Spleen (tissue), 11 donors: Measurements from ENCODE around the gene HPSE2. TPM values are rescaled to one million over a fixed set of nuclear protein-coding genes. Genes with fewer than 3 reads are reported as not detected.

Experiments
- DNase-seq: peaks from one replicate; pipeline ENCODE4 v3.0.0-alpha.2; 2020
- H3K27ac ChIP-seq, 8 donors: fragments of 200-600 bp; sonication (generic) in 7 of 8; 1 replicate in 4 of 8; 2 replicates in 4 of 8; pipeline versions ENCODE4 v1.5.0 to v1.8.0; 2016 to 2021; ENCODE audit warnings: inconsistent platforms in 4 of 8, mild to moderate bottlenecking in 4 of 8, moderate library complexity in 1 of 8
- H3K27me3 ChIP-seq, 7 donors: fragments of 200-600 bp; sonication (generic) in 6 of 7; replicated peaks in 1 of 7; 1 replicate in 4 of 7; 2 replicates in 3 of 7; pipeline versions ENCODE4 v1.5.0 to v1.8.0; 2016 to 2021; ENCODE audit warnings: inconsistent platforms in 3 of 7, mild to moderate bottlenecking in 1 of 7
- H3K36me3 ChIP-seq, 6 donors: fragments of 200-600 bp; sonication (generic) in 5 of 6; 1 replicate in 4 of 6; 2 replicates in 2 of 6; pipeline versions ENCODE4 v1.5.0 to v1.8.0; 2016 to 2021; ENCODE audit warnings: inconsistent platforms in 2 of 6
- H3K4me1 ChIP-seq, 6 donors: fragments of 200-600 bp; sonication (generic) in 5 of 6; 1 replicate in 3 of 6; 2 replicates in 3 of 6; pipeline versions ENCODE4 v1.5.0 to v1.8.0; 2016 to 2021; ENCODE audit warnings: inconsistent platforms in 3 of 6
- H3K4me3 ChIP-seq, 8 donors: fragments of 200-600 bp; sonication (generic) in 7 of 8; 1 replicate in 4 of 8; 2 replicates in 4 of 8; pipeline versions ENCODE4 v1.5.0 to v1.8.0; 2016 to 2021; ENCODE audit warnings: inconsistent platforms in 4 of 8, mild to moderate bottlenecking in 4 of 8, moderate library complexity in 2 of 8
- H3K9me3 ChIP-seq, 8 donors: fragments of 200-600 bp; sonication (generic) in 7 of 8; 1 replicate in 4 of 8; 2 replicates in 4 of 8; pipeline versions ENCODE4 v1.5.0 to v1.8.0; 2016 to 2021; ENCODE audit warnings: inconsistent platforms in 4 of 8
- POLR2A ChIP-seq, 3 donors: fragments of 450-650 bp; IDR thresholded peaks; one replicate each; pipeline ENCODE4 v1.5.1; 2017; ENCODE audit warnings: antibody characterized with exemption in 3 of 3, mild to moderate bottlenecking in 1 of 3
- POLR2AphosphoS5 ChIP-seq, 3 donors: sonication (generic); formaldehyde crosslinking; IDR thresholded peaks; one replicate each; pipeline ENCODE4 v1.5.1; 2017; ENCODE audit warnings: antibody characterized with exemption in 3 of 3
- WGBS, 5 donors: extraction: QIAGEN DNeasy Blood & Tissue Kit in 3 of 5; methylation state at CpG; one replicate each; pipeline versions ENCODE4 v1.1.5 to v1.1.7; 2013 to 2018; 5-methylcytosine and 5-hydroxymethylcytosine counted together
- intact Hi-C: fragments of 100-400 bp; cut with DNase I; formaldehyde crosslinking; loops from one replicate; pipeline ENCODE4 v1.15.0; 2023; ENCODE audit warnings: low total_unique reads
- polyA plus RNA-seq, 3 donors: library from polyadenylated mRNA; stranded (reverse); fragments of 200-250 nt; gene quantifications; one replicate each; pipeline ENCODE4 v1.2.1, GENCODE V29; 2013
- total RNA-seq, 7 donors: library from RNA; depleted of rRNA in 3 of 7; stranded (reverse); fragments of >200 nt in 3 of 7; fragmentation: NEBNext Ultra II Directional in 4 of 7; extraction: Animal tissue kit (Norgen Biotek cat#: 25700) in 4 of 7; gene quantifications; one replicate each; pipeline versions ENCODE4 v1.1.0 to v1.2.1, GENCODE V29; 2016 to 2021
- TF ChIP-seq, protein P1 (sequence below), 11 experiments: fragments of 200-600 bp in 7 of 11; fragments of 450-650 bp in 4 of 11; sonication (generic) in 4 of 11; IDR thresholded peaks in 8 of 11; conservative IDR thresholded peaks in 3 of 11; 1 replicate in 7 of 11; 2 replicates in 4 of 11; pipeline versions ENCODE4 v1.4.0 to v1.8.0; 2016 to 2021; ENCODE audit warnings: antibody characterized with exemption in 11 of 11, inconsistent platforms in 4 of 11, mild to moderate bottlenecking in 1 of 11
- donor health status: healthy with polysubstance abuse.
- donor health status: DM: no; HTN: no; CAD: no; lungs with moderate emphysema.
- donor health status: DM: no; HTN: no; CAD: no.
- donor health status: Bipolar disorder and iron deficiency.
- donor health status: healthy.
- donor health status: DM: no; HTN: no; CAD: no.
- donor health status: DM: yes; HTN: yes; CAD: no.

The HPSE2 gene
- total and polyA plus RNA-seq, 10 donors: 0.02 to 0.64 (median 0.03) TPM; not detected in 5

DNA sequence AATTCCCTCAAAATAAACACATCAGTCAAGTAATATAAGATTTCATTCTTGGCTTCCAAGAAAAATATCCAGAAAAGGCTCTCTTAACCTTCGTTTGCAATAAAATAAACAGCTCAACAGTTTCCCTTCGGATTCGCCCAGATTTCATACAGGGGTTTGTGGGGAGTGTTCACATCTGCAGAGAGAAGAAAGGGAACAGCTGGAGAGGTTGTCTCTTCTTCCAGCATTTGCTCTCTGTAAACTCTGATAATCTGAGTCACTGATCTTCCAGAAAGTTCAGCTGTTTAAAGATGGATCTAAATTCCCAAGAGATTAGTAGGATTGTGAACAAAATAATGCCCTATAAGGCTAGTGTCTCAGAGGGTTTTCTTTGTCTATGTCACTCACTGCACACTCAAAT, 277.9 kb downstream of the HPSE2 start:
- no peak for DNase-seq
- Histone ChIP-seq H3K27me3 (peaks cover 0 to 4% (median 0%) of the 10 kb centered on the region in 7 donors), H3K9me3 (no peaks in the 10 kb centered on the region), H3K27ac (no peak overlapping the region), H3K36me3 (no peaks in the 10 kb centered on the region), H3K4me3 (no peak overlapping the region), H3K4me1 (no peaks in the 10 kb centered on the region)
- intact Hi-C loops: no loop called here
- 53 to 63% (median 59%) methylated on average over 3 of the region's 3 CpGs for WGBS, 5 donors
- TF ChIP-seq POLR2A (IDR thresholded peaks at IDR 0.05) (no peak), POLR2AphosphoS5 (IDR thresholded peaks at IDR 0.05) (no peak)
- TF ChIP-seq, protein P1, sequence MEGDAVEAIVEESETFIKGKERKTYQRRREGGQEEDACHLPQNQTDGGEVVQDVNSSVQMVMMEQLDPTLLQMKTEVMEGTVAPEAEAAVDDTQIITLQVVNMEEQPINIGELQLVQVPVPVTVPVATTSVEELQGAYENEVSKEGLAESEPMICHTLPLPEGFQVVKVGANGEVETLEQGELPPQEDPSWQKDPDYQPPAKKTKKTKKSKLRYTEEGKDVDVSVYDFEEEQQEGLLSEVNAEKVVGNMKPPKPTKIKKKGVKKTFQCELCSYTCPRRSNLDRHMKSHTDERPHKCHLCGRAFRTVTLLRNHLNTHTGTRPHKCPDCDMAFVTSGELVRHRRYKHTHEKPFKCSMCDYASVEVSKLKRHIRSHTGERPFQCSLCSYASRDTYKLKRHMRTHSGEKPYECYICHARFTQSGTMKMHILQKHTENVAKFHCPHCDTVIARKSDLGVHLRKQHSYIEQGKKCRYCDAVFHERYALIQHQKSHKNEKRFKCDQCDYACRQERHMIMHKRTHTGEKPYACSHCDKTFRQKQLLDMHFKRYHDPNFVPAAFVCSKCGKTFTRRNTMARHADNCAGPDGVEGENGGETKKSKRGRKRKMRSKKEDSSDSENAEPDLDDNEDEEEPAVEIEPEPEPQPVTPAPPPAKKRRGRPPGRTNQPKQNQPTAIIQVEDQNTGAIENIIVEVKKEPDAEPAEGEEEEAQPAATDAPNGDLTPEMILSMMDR (IDR thresholded peaks at IDR 0.05 in 8 of 11, conservative IDR thresholded peaks at IDR 0.05 in 3 of 11): no peak

DNA sequence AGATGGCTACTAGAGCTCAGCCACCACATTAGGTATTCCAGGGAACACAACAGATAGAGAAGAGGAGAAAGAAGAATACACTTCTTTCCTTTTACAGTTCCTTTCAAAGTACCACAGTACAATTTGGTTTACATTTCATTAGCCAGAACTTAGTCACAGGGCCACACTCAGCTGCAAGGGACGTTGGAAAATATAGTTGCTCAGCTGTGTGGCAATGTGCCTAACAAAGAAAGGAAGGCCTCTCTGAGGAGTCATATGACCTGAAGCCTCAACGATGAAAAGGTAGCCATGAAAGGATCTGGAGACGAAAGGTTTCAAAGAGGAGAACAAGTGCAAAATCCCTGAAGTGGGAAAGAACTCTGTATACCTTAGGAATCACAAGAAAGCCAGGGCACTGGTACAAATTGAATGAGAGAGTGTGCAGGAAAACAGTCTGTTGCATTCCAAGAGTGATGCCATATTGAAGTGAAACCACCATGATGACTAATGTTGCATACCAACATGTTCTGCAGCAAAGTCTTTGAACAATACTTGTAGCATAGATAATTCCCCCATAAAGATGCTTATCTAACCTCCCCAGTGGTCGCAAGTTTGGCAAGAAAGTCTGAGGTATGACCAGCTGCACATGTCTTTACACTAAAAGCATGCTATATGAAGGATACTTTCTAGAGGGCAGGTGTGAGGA, 278.9 kb downstream of the HPSE2 start:
- TF ChIP-seq POLR2A (IDR thresholded peaks at IDR 0.05): no peak
- TF ChIP-seq, protein P1 (IDR thresholded peaks at IDR 0.05 in 8 of 11, conservative IDR thresholded peaks at IDR 0.05 in 3 of 11): no peak
- no peak for TF ChIP-seq POLR2AphosphoS5 (IDR thresholded peaks at IDR 0.05)
- 71 to 86% (median 81%) methylated on average over 4 of the region's 4 CpGs for WGBS, 5 donors

DNA sequence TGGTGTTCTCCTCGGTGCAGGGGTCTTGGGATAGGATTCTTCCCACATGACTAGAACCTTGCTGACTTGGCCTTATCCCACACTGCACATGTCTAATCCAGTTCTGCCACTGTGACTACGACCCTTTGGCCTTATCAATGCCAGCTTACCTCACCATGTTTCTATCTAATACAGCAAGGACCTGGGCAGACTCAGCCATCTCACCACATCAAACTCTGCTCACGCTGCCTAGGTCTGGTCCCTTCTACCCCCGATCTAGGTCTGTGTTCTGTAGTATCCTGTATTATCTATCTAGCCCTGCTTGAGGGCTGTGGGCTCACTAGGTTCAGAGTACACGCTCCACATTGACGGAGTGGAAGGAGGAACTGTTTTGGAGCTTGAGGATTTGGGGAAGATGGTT, 282.4 kb downstream of the HPSE2 start:
- DNase-seq: no peak
- TF ChIP-seq POLR2AphosphoS5 (IDR thresholded peaks at IDR 0.05) (no peak), POLR2A (IDR thresholded peaks at IDR 0.05) (no peak)
- TF ChIP-seq, protein P1 (IDR thresholded peaks at IDR 0.05 in 8 of 11, conservative IDR thresholded peaks at IDR 0.05 in 3 of 11): no peak
- no peak overlapping the region for H3K27ac ChIP-seq
- no peaks in the 10 kb centered on the region for H3K4me1 ChIP-seq
- no peak overlapping the region for H3K4me3 ChIP-seq
- intact Hi-C loops: no loop called here
- H3K9me3 ChIP-seq: no peaks in the 10 kb centered on the region
- H3K27me3 ChIP-seq: peaks cover 0 to 6% (median 0%) of the 10 kb centered on the region in 7 donors
- 78 to 89% (median 82%) methylated on average over 6 of the region's 6 CpGs for WGBS, 5 donors
- no peaks in the 10 kb centered on the region for H3K36me3 ChIP-seq

More for the DNA sequence above, 278.9 kb downstream of the HPSE2 start:
- Histone ChIP-seq H3K9me3 (no peaks in the 10 kb centered on the region), H3K4me1 (no peaks in the 10 kb centered on the region), H3K27ac (no peak overlapping the region), H3K36me3 (no peaks in the 10 kb centered on the region), H3K4me3 (no peak overlapping the region), H3K27me3 (peaks cover 0 to 6% (median 0%) of the 10 kb centered on the region in 7 donors)
- DNase-seq: no peak
- intact Hi-C loops: no loop called here

DNA sequence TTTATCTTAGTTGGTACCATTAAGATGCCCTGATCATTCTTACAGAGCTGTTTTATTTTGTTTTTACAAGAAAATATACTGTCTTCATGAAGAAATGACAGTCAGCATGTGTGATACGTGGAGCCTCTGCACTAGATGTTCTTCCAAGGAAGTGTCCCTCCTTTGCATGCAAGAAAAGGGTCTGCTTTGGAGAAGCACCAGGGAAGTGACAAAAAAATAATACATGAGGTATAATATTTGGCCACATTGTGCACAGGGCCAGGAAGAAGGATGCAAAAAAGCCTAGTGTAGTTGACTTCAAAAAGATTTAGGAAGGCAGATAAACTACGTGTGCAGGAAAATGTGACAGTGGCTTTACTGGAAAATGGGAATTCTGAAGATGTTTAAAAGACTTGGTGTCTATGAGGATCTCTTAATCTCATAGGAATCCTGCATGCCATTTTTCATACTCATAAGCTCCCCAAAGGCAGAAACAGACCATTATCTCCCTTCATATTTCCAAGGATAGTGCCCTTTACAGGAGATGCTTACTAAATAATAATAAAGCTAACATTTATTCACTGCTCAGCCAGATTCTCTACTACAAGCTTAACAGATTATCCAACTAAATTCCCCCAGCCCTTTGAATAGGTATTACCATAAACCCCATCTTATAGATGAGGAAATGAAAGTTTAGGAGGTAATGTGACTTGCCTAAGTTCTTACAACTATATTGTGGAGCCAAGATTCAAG, 284.2 kb downstream of the HPSE2 start:
- no peak overlapping the region for H3K4me3 ChIP-seq
- no peak overlapping the region for H3K27ac ChIP-seq
- H3K27me3 ChIP-seq: peaks cover 0 to 6% (median 0%) of the 10 kb centered on the region in 7 donors
- no peaks in the 10 kb centered on the region for H3K4me1 ChIP-seq
- H3K36me3 ChIP-seq: no peaks in the 10 kb centered on the region
- DNase-seq: no peak
- intact Hi-C loops: no loop called here
- WGBS, 5 donors: 64 to 86% (median 75%) methylated on average over 2 of the region's 2 CpGs
- H3K9me3 ChIP-seq: peaks cover 0 to 12% (median 0%) of the 10 kb centered on the region in 8 donors
- TF ChIP-seq POLR2AphosphoS5 (IDR thresholded peaks at IDR 0.05) (no peak), POLR2A (IDR thresholded peaks at IDR 0.05) (no peak)
- TF ChIP-seq, protein P1 (IDR thresholded peaks at IDR 0.05 in 8 of 11, conservative IDR thresholded peaks at IDR 0.05 in 3 of 11): no peak
